Measurements from ENCODE around the gene TFRC.
"Not testable (repeated sequence)": the region's sequence is repeated elsewhere in the genome, so short reads cannot be mapped to it uniquely, and the experiment has no call there.

TFRC gene

GRCh38 chr3:196004359-196005052 lies 77.4 kb downstream of the TFRC start:
- not testable (repeated sequence) for DNase-seq (ENCODE audit: low read depth)

- DNase-seq (ENCODE audit: low read depth): no peak
These were observed 78.3 kb downstream of the TFRC start for GRCh38 chr3:196003611-196004010.

- DNase-seq (ENCODE audit: low read depth): not testable (repeated sequence)
These were observed 79.2 kb downstream of the TFRC start for GRCh38 chr3:196002721-196003120.

GRCh38 chr3:196001240-196001639 lies 80.7 kb downstream of the TFRC start:
- not testable (repeated sequence) for DNase-seq (ENCODE audit: low read depth)

DNA sequence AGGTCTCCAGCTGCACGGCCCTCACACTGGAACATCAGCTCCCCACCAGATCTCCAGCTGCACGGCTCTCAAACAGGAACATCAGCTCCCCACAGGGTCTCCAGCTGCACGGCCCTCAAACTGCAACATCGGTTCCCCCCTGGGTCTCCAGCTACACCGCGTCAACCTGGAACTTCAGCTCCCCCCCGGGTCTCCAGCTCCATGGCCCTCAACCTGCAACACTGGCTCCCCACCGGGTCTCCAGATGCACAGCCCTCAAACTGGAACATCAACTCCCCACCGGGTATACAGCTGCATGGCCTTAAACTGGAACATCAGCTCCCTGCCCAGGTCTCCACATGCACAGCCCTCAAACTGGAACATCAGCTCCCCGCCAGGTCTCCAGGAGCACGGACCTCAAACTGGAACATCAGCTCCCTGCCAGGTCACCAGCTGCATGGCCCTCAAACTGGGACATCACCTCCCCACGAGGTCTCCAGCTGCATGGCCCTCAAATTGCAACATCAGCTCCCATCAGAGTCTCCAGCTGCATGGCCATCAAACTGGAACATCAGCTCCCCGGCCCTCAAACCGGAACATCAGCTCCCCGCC lies 81.4 kb downstream of the TFRC start:
- DNase-seq (ENCODE audit: low read depth): not testable (repeated sequence)

GRCh38 chr3:195999896-196000295 lies 82.0 kb downstream of the TFRC start:
- no peak for DNase-seq (ENCODE audit: low read depth)

Data from activated T-cell treated with anti-CD3 and anti-CD28 coated beads for 24 hours (primary cell).